SK-N-SH (cell line): ENCODE results near the gene FRAS1. TPM values are rescaled to one million over a fixed set of nuclear protein-coding genes. Genes with fewer than 3 reads are reported as not detected.

Experiments used
- CTCF ChIA-PET: fragments of 300-600, 350-600 bp; formaldehyde crosslinking; extraction: SDS; loops from one replicate; lab custom pipeline; 2021; lab: Yijun Ruan, JAX
- POLR2A ChIA-PET: fragments of 350-600 bp; sonication (Branson Sonifier 250); formaldehyde crosslinking; extraction: SDS; loops from one replicate; lab custom pipeline; 2020; ENCODE audit warnings: antibody characterized with exemption, inconsistent platforms; lab: Yijun Ruan, JAX
- DNase-seq: peaks from one replicate; pipeline ENCODE4 v3.0.0; 2012
- H2AFZ ChIP-seq: fragments of 200-600 bp; sonication (generic); 2 replicates; pipeline ENCODE4 v1.8.1; 2016; ENCODE audit warnings: antibody characterized with exemption, mild to moderate bottlenecking, low read depth
- H3F3A ChIP-seq: fragments of 200-600 bp; sonication (generic); replicated peaks from 2 replicates; pipeline ENCODE3; 2016; ENCODE audit warnings: antibody characterized with exemption, mild to moderate bottlenecking; ENCODE audit not compliant: insufficient read depth
- H3K27ac ChIP-seq, 2 experiments: fragments of 200-500 bp in 1 of 2; fragments of 200-600 bp in 1 of 2; sonication (Bioruptor generic) in 1 of 2; sonication (generic), shearing (Covaris generic) in 1 of 2; 2 replicates each; pipeline versions ENCODE4 v1.5.1 to v1.6.1; 2014 to 2016; ENCODE audit warnings: low read depth in 2 of 2, inconsistent platforms in 1 of 2, low read length in 1 of 2, mild to moderate bottlenecking in 1 of 2, mixed read lengths in 1 of 2
- H3K27me3 ChIP-seq: fragments of 200-600 bp; sonication (generic), shearing (Covaris generic); 2 replicates; pipeline ENCODE4 v1.6.1; 2016; ENCODE audit warnings: mixed run types; ENCODE audit not compliant: insufficient read depth
- H3K36me3 ChIP-seq, 2 experiments: fragments of 200-500 bp in 1 of 2; fragments of 200-600 bp in 1 of 2; sonication (Bioruptor generic) in 1 of 2; sonication (generic) in 1 of 2; replicated peaks in 1 of 2; 2 replicates each; pipeline versions ENCODE3 to v1.5.1; 2014 to 2016; ENCODE audit warnings: low read length in 1 of 2, mild to moderate bottlenecking in 1 of 2; ENCODE audit not compliant: insufficient read depth in 2 of 2, control insufficient read depth in 1 of 2
- H3K4me1 ChIP-seq, 2 experiments: fragments of 200-500 bp in 1 of 2; fragments of 200-600 bp in 1 of 2; sonication (Bioruptor generic) in 1 of 2; sonication (generic), shearing (Covaris generic) in 1 of 2; 2 replicates each; pipeline versions ENCODE4 v1.5.1 to v1.6.1; 2014 to 2016; ENCODE audit warnings: low read depth in 1 of 2, low read length in 1 of 2, mixed run types in 1 of 2; ENCODE audit not compliant: insufficient read depth in 2 of 2, control insufficient read depth in 1 of 2
- H3K4me2 ChIP-seq: fragments of 200-600 bp; sonication (generic), shearing (Covaris generic); 2 replicates; pipeline ENCODE4 v1.6.1; 2017; ENCODE audit warnings: mixed run types
- H3K4me3 ChIP-seq, 2 experiments: fragments of 200-500 bp in 1 of 2; fragments of 200-600 bp in 1 of 2; sonication (Bioruptor generic) in 1 of 2; sonication (generic), shearing (Covaris generic) in 1 of 2; 2 replicates each; pipeline versions ENCODE4 v1.5.1 to v1.8.1; 2014 to 2016; ENCODE audit warnings: low read depth in 2 of 2, inconsistent platforms in 1 of 2, low read length in 1 of 2, mild to moderate bottlenecking in 1 of 2, mixed read lengths in 1 of 2, moderate library complexity in 1 of 2
- H3K79me2 ChIP-seq: fragments of 200-600 bp; sonication (generic); 2 replicates; pipeline ENCODE4 v1.8.1; 2017; ENCODE audit warnings: mild to moderate bottlenecking; ENCODE audit not compliant: insufficient read depth
- H3K9ac ChIP-seq: fragments of 200-600 bp; sonication (generic); 2 replicates; pipeline ENCODE4 v1.6.1; 2017; ENCODE audit warnings: mixed run types
- H3K9me2 ChIP-seq: fragments of 200-600 bp; sonication (generic); 2 replicates; pipeline ENCODE4 v1.6.1; 2017; ENCODE audit warnings: mixed run types
- H3K9me3 ChIP-seq: fragments of 200-600 bp; sonication (generic); 2 replicates; pipeline ENCODE4 v1.6.1; 2017; ENCODE audit warnings: mixed run types, mild to moderate bottlenecking, moderate library complexity
- H4K20me1 ChIP-seq: fragments of 200-600 bp; sonication (generic); 2 replicates; pipeline ENCODE4 v1.6.1; 2017; ENCODE audit warnings: mild to moderate bottlenecking, mixed run types; ENCODE audit not compliant: insufficient read depth
- ELF1 ChIP-seq: IDR thresholded peaks from 2 replicates; pipeline ENCODE4 v1.4.0; 2012
- EP300 ChIP-seq, 2 experiments: IDR thresholded peaks; 2 replicates each; pipeline versions ENCODE4 v1.4.0 to v1.6.1; 2012; ENCODE audit warnings: borderline replicate concordance in 1 of 2, low read depth in 1 of 2, low read length in 1 of 2
- FOXJ3 ChIP-seq: sonication (generic); formaldehyde crosslinking; IDR thresholded peaks from 2 replicates; pipeline ENCODE4 v1.5.1; 2020; ENCODE audit warnings: mild to moderate bottlenecking, missing genetic modification reagents
- GABPA ChIP-seq: IDR thresholded peaks from 2 replicates; pipeline ENCODE4 v1.4.0; 2012; ENCODE audit warnings: low read depth, mild to moderate bottlenecking
- GATA2 ChIP-seq: sonication (generic); formaldehyde crosslinking; IDR thresholded peaks from 2 replicates; pipeline ENCODE4 v1.5.0; 2020; ENCODE audit warnings: mild to moderate bottlenecking, missing genetic modification reagents
- JUND ChIP-seq: IDR thresholded peaks from 2 replicates; pipeline ENCODE4 v1.4.0; 2012
- MEF2A ChIP-seq: IDR thresholded peaks from 2 replicates; pipeline ENCODE4 v1.4.0; 2012; ENCODE audit warnings: low read depth, borderline replicate concordance
- MXI1 ChIP-seq: IDR thresholded peaks from 2 replicates; pipeline ENCODE4 v1.6.1; 2012; ENCODE audit warnings: mild to moderate bottlenecking, low read depth, low read length, improper control_type of control experiment
- NFIC ChIP-seq: IDR thresholded peaks from 2 replicates; pipeline ENCODE4 v1.4.0; 2012; ENCODE audit warnings: borderline replicate concordance
- NRF1 ChIP-seq: IDR thresholded peaks from 2 replicates; pipeline ENCODE4 v1.6.1; 2012; ENCODE audit warnings: low read depth, mild to moderate bottlenecking, low read length
- POLR2AphosphoS5 ChIP-seq: IDR thresholded peaks from 2 replicates; pipeline ENCODE4 v1.6.1; 2012; ENCODE audit warnings: low read depth, low read length
- RAD21 ChIP-seq: IDR thresholded peaks from 2 replicates; pipeline ENCODE4 v1.6.1; 2012; ENCODE audit warnings: mild to moderate bottlenecking, low read length
- RCOR1 ChIP-seq: fragments of 150-350 bp; IDR thresholded peaks from 2 replicates; pipeline ENCODE4 v1.6.1; 2017; ENCODE audit warnings: antibody characterized with exemption, low read length
- SIN3A ChIP-seq: IDR thresholded peaks from 2 replicates; pipeline ENCODE4 v1.6.1; 2012; ENCODE audit warnings: low read depth, mild to moderate bottlenecking, low read length, moderate library complexity, borderline replicate concordance
- SMC3 ChIP-seq: IDR thresholded peaks from 2 replicates; pipeline ENCODE4 v1.6.1; 2012; ENCODE audit warnings: low read depth, low read length, improper control_type of control experiment
- TEAD4 ChIP-seq: IDR thresholded peaks from 2 replicates; pipeline ENCODE4 v1.4.0; 2012; ENCODE audit warnings: mild to moderate bottlenecking, borderline replicate concordance; ENCODE audit not compliant: insufficient read depth
- YY1 ChIP-seq: IDR thresholded peaks from 2 replicates; pipeline ENCODE4 v1.4.0; 2012; ENCODE audit warnings: low read depth, mild to moderate bottlenecking
- WGBS: methylation state at CpG from one replicate; pipeline ENCODE4 v1.1.6; 2017; ENCODE audit warnings: low lambda C conversion rate; 5-methylcytosine and 5-hydroxymethylcytosine counted together
- polyA plus RNA-seq, 3 experiments: library from polyadenylated mRNA; depleted of rRNA; stranded (reverse); fragments of >200 nt; gene quantifications; 2 replicates each; pipeline ENCODE4 v1.2.3, GENCODE V29; 2012
- TF ChIP-seq, protein P1 (sequence below): IDR thresholded peaks from 2 replicates; pipeline ENCODE4 v1.4.0; 2012; ENCODE audit warnings: low read depth, borderline replicate concordance
- TF ChIP-seq, protein P2 (sequence below): fragments of 150-350 bp; IDR thresholded peaks from 2 replicates; pipeline ENCODE4 v1.6.1; 2016; ENCODE audit warnings: mild to moderate bottlenecking, low read depth, low read length
- TF ChIP-seq, protein P3 (sequence below): IDR thresholded peaks from 2 replicates; pipeline ENCODE4 v1.4.0; 2012; ENCODE audit warnings: low read depth
- TF ChIP-seq, protein P4 (sequence below): IDR thresholded peaks from 2 replicates; pipeline ENCODE4 v1.6.1; 2012; ENCODE audit warnings: mild to moderate bottlenecking, low read depth, low read length, moderate library complexity

FRAS1 gene
- polyA plus RNA-seq, 1 of the 3 experiments (the other 2 are of a cell fraction): 8.3 TPM

DNA sequence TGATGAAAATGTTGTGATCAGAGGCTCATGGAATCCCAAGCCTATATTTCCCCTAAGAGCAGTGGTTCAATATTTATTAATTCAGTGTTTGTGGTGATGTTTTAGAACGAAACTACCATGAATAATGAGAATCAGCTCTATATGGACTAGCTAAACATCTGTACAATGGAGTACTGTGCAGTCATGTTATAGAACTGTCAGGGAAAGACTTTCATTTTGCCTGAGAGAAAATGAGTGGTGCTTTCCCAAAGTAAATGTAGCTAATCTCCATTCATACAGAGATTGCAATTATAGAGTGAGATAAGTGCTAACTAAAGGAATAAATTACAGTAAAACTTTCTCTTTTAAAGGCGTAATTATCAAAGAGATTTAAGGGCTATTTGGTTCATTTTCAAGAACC is 147.1 kb downstream of the FRAS1 start:
- peaks cover 0 to 10% of the 10 kb centered on the region in 2 experiments; a peak in 3 of 4 replicates for H3K4me1 ChIP-seq
- H3K27ac ChIP-seq: no peak overlapping the region
- H2AFZ ChIP-seq: no peak overlapping the region
- H3K9ac ChIP-seq: no peak overlapping the region
- no peaks in the 10 kb centered on the region for H4K20me1 ChIP-seq
- no peaks in the 10 kb centered on the region for H3F3A ChIP-seq
- TF ChIP-seq POLR2AphosphoS5 (no peak), SIN3A (no peak), EP300 (IDR thresholded peaks at IDR 0.05; ENCODE audit: borderline replicate concordance in 1 of 2, low read depth in 1 of 2, low read length in 1 of 2) (no peak), GABPA (no peak), SMC3 (no peak), MXI1 (no peak), GATA2 (CRISPR knock-in tag) (no peak), MEF2A (no peak), RAD21 (no peak), RCOR1 (no peak), TEAD4 (no peak), FOXJ3 (no peak), JUND (no peak), ELF1 (no peak)
- TF ChIP-seq, protein P1, sequence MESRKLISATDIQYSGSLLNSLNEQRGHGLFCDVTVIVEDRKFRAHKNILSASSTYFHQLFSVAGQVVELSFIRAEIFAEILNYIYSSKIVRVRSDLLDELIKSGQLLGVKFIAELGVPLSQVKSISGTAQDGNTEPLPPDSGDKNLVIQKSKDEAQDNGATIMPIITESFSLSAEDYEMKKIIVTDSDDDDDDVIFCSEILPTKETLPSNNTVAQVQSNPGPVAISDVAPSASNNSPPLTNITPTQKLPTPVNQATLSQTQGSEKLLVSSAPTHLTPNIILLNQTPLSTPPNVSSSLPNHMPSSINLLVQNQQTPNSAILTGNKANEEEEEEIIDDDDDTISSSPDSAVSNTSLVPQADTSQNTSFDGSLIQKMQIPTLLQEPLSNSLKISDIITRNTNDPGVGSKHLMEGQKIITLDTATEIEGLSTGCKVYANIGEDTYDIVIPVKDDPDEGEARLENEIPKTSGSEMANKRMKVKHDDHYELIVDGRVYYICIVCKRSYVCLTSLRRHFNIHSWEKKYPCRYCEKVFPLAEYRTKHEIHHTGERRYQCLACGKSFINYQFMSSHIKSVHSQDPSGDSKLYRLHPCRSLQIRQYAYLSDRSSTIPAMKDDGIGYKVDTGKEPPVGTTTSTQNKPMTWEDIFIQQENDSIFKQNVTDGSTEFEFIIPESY: no peak
- TF ChIP-seq, protein P2, sequence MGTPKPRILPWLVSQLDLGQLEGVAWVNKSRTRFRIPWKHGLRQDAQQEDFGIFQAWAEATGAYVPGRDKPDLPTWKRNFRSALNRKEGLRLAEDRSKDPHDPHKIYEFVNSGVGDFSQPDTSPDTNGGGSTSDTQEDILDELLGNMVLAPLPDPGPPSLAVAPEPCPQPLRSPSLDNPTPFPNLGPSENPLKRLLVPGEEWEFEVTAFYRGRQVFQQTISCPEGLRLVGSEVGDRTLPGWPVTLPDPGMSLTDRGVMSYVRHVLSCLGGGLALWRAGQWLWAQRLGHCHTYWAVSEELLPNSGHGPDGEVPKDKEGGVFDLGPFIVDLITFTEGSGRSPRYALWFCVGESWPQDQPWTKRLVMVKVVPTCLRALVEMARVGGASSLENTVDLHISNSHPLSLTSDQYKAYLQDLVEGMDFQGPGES: no peak
- TF ChIP-seq, all 33 proteins: peak for 0
- Histone ChIP-seq H3K4me3 (no peak overlapping the region), H3K36me3 (no peaks in the 10 kb centered on the region), H3K4me2 (no peak overlapping the region), H3K27me3 (no peaks in the 10 kb centered on the region), H3K9me2 (no peaks in the 10 kb centered on the region), H3K9me3 (no peaks in the 10 kb centered on the region), H3K79me2 (no peaks in the 10 kb centered on the region)
- no peak for DNase-seq
- ChIA-PET CTCF (interaction anchor here (1.0 kb wide), 1 partner anchor 210 kb away, joined by 3 read pairs; no protein-coding TSS in a partner anchor), POLR2A (no interaction called here)
- 43% methylated on average over 2 of the region's 2 CpGs for WGBS

DNA sequence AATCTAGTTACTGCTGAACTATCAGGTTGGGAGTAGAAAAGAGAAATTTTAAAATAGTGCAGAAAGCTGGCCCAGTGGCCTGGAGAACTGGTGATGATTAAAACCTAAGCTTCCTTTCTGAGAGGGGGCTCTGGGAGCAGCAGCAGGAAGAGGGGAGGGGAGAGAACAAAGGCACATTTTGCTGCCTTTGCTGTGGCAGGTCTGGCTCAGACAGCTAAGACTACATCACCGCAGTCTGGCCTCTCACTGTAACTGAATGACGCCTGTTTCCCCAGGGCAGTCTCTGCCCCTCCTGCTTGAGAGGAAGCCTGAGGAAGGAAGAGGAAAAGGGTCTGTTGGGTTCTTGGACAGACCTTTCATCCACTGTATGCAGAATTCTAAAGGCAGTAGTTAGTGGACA is 148.5 kb downstream of the FRAS1 start:
- CTCF ChIA-PET: no interaction called here
- Histone ChIP-seq H3K9ac (no peak overlapping the region), H3K9me2 (no peaks in the 10 kb centered on the region), H3K4me2 (no peak overlapping the region), H3K36me3 (no peaks in the 10 kb centered on the region), H3K4me3 (no peak overlapping the region), H3K4me1 (peaks cover 0 to 10% of the 10 kb centered on the region in 2 experiments; a peak in 3 of 4 replicates), H3K79me2 (no peaks in the 10 kb centered on the region), H4K20me1 (no peaks in the 10 kb centered on the region), H3K27me3 (no peaks in the 10 kb centered on the region), H3K27ac (peak overlapping the region in 1 of 2 experiments; percentile 0; a peak in 1 of 4 replicates), H3K9me3 (no peaks in the 10 kb centered on the region), H3F3A (no peaks in the 10 kb centered on the region), H2AFZ (no peak overlapping the region)
- peak; percentile 31 for DNase-seq
- 67% methylated on average over 1 of the region's 2 CpGs for WGBS
- POLR2A ChIA-PET: no interaction called here
- TF ChIP-seq RAD21 (no peak), JUND (no peak), GATA2 (CRISPR knock-in tag) (no peak), YY1 (no peak), NRF1 (no peak), TEAD4 (no peak), NFIC (no peak), ELF1 (no peak), EP300 (IDR thresholded peaks at IDR 0.05; ENCODE audit: borderline replicate concordance in 1 of 2, low read depth in 1 of 2, low read length in 1 of 2) (no peak)
- TF ChIP-seq, protein P3, sequence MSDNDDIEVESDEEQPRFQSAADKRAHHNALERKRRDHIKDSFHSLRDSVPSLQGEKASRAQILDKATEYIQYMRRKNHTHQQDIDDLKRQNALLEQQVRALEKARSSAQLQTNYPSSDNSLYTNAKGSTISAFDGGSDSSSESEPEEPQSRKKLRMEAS: no peak
- TF ChIP-seq, protein P4, sequence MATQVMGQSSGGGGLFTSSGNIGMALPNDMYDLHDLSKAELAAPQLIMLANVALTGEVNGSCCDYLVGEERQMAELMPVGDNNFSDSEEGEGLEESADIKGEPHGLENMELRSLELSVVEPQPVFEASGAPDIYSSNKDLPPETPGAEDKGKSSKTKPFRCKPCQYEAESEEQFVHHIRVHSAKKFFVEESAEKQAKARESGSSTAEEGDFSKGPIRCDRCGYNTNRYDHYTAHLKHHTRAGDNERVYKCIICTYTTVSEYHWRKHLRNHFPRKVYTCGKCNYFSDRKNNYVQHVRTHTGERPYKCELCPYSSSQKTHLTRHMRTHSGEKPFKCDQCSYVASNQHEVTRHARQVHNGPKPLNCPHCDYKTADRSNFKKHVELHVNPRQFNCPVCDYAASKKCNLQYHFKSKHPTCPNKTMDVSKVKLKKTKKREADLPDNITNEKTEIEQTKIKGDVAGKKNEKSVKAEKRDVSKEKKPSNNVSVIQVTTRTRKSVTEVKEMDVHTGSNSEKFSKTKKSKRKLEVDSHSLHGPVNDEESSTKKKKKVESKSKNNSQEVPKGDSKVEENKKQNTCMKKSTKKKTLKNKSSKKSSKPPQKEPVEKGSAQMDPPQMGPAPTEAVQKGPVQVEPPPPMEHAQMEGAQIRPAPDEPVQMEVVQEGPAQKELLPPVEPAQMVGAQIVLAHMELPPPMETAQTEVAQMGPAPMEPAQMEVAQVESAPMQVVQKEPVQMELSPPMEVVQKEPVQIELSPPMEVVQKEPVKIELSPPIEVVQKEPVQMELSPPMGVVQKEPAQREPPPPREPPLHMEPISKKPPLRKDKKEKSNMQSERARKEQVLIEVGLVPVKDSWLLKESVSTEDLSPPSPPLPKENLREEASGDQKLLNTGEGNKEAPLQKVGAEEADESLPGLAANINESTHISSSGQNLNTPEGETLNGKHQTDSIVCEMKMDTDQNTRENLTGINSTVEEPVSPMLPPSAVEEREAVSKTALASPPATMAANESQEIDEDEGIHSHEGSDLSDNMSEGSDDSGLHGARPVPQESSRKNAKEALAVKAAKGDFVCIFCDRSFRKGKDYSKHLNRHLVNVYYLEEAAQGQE: no peak
